Effector memory CD8-positive, alpha-beta T cell (primary cell): ENCODE data around the gene CAMK1.

Experiments
- ATAC-seq: fragments of 150-1000 bp; cut with Tn5 transposase; replicated peaks from 2 replicates; pipeline ENCODE4 v1.10.0; 2021; ENCODE audit warnings: mild to moderate bottlenecking, moderate library complexity
- DNase-seq, 3 experiments: peaks; one replicate each; pipeline ENCODE4 v3.0.0; 2021
- H3K27ac Mint-ChIP-seq, 2 donors: one replicate each; pipeline ENCODE4 v1.8.0; 2022; ENCODE audit warnings: mild to moderate bottlenecking in 2 of 2, mixed read lengths in 2 of 2, moderate library complexity in 2 of 2
- H3K27me3 Mint-ChIP-seq, 2 donors: one replicate each; pipeline ENCODE4 v1.8.0; 2022; ENCODE audit warnings: mixed read lengths in 2 of 2
- H3K36me3 Mint-ChIP-seq: one replicate; pipeline ENCODE4 v1.8.0; 2022; ENCODE audit warnings: mild to moderate bottlenecking, moderate library complexity, mixed read lengths; ENCODE audit not compliant: insufficient read depth
- H3K4me1 Mint-ChIP-seq, 2 donors: one replicate each; pipeline ENCODE4 v1.8.0; 2022; ENCODE audit warnings: low read depth in 2 of 2, mixed read lengths in 2 of 2
- H3K4me3 Mint-ChIP-seq, 2 donors: one replicate each; pipeline ENCODE4 v1.8.0; 2022; ENCODE audit warnings: mild to moderate bottlenecking in 2 of 2, mixed read lengths in 2 of 2, moderate library complexity in 2 of 2
- H3K9me3 Mint-ChIP-seq, 2 donors: one replicate each; pipeline ENCODE4 v1.8.0; 2022; ENCODE audit warnings: mixed read lengths in 2 of 2

Gene CAMK1

GRCh38 chr3:9757427-9757826, 12.3 kb downstream of the CAMK1 start:
- peaks cover 5 to 9% of the 10 kb centered on the region in 2 donors for H3K4me1 Mint-ChIP-seq

DNA sequence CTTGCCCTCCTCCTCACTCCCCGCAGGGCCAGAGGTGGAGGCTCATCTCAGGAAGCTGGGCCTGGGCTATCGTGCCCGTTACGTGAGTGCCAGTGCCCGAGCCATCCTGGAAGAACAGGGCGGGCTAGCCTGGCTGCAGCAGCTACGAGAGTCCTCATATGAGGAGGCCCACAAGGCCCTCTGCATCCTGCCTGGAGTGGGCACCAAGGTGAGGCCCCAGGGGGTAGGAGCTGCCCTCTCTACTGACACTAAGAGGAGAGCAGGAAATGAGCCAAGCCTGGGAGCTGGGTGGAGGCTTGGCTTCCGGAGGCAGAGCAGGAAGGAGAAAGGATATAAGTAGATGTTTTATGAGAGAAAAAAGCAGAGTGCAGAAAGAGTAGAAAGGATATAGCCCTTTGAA, 15.1 kb downstream of the CAMK1 start:
- Mint-ChIP-seq H3K27me3 (no peaks in the 10 kb centered on the region), H3K36me3 (peaks cover 39% of the 10 kb centered on the region), H3K27ac (peak overlapping the region in 1 of 2 donors; percentile 22), H3K4me3 (no peak overlapping the region), H3K9me3 (no peaks in the 10 kb centered on the region), H3K4me1 (peaks cover 26 to 32% of the 10 kb centered on the region in 2 donors)
- ATAC-seq (no peak), DNase-seq (no peak)

More at GRCh38 chr3:9757427-9757826, 12.3 kb downstream of the CAMK1 start:
- no peak overlapping the region for H3K4me3 Mint-ChIP-seq
- H3K27ac Mint-ChIP-seq, result no peak overlapping the region
- H3K27me3 Mint-ChIP-seq, result no peaks in the 10 kb centered on the region
- H3K36me3 Mint-ChIP-seq, result peaks cover 31% of the 10 kb centered on the region
- H3K9me3 Mint-ChIP-seq, result no peaks in the 10 kb centered on the region
- DNase-seq (no peak), ATAC-seq (no peak)

GRCh38 chr3:9750556-9751411, 19.0 kb downstream of the CAMK1 start:
- ATAC-seq (no peak), DNase-seq (no peak)
- Mint-ChIP-seq H3K27ac (peak overlapping the region; percentile 70 to 82), H3K27me3 (no peaks in the 10 kb centered on the region), H3K9me3 (no peaks in the 10 kb centered on the region), H3K4me3 (peak overlapping the region; percentile 78 to 89), H3K4me1 (peaks cover 32 to 39% of the 10 kb centered on the region in 2 donors), H3K36me3 (peaks cover 47% of the 10 kb centered on the region)

GRCh38 chr3:9749645-9750555, 19.8 kb downstream of the CAMK1 start, which contains the start of gene OGG1:
Gene OGG1, plus strand, starts transcription at chr3:9749952. Its CDS starts 335 bp downstream, at chr3:9750287.
- Mint-ChIP-seq H3K27ac (peak within 1 kb of the TSS; percentile 70 to 82), H3K36me3 (peaks cover 50% of the 10 kb centered on the region), H3K4me1 (peaks cover 31 to 39% of the 10 kb centered on the region in 2 donors), H3K9me3 (no peaks in the 10 kb centered on the region), H3K4me3 (peak within 1 kb of the TSS; percentile 78 to 89), H3K27me3 (no peaks in the 10 kb centered on the region)
- peak; percentile 92 to 93 (median 92) for DNase-seq
- ATAC-seq, result peak; percentile 96

- Mint-ChIP-seq H3K4me1 (peaks cover 27 to 32% of the 10 kb centered on the region in 2 donors), H3K36me3 (peaks cover 45% of the 10 kb centered on the region), H3K27ac (peak overlapping the region; percentile 70 to 82), H3K4me3 (peak overlapping the region; percentile 78 to 89), H3K27me3 (no peaks in the 10 kb centered on the region), H3K9me3 (no peaks in the 10 kb centered on the region)
- DNase-seq (peak in 1 of 3 experiments; percentile 16), ATAC-seq (no peak)
These were observed 20.5 kb downstream of the CAMK1 start for GRCh38 chr3:9749296-9749644.

DNA sequence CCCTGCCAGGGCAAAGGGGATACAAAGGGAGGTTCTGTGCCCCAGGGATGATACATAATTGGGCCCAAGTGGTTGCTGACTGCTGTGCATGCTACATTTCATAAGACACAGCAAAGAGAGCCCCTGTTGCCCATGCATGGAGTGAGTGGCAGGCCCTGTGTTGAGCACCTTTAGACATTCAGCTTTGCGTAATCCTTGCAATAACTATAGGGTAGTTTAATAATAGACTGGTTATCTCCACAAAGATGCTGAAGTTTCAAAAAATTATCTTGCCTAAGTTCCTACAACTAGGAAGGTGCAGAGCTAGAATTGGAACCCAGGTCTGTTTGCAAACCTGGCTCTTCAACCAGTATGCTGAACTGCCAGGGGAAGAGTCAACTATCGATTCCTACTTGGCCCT, 21.7 kb downstream of the CAMK1 start:
- H3K27me3 Mint-ChIP-seq, result no peaks in the 10 kb centered on the region
- peaks cover 40% of the 10 kb centered on the region for H3K36me3 Mint-ChIP-seq
- DNase-seq (no peak), ATAC-seq (no peak)
- peaks cover 27 to 30% of the 10 kb centered on the region in 2 donors for H3K4me1 Mint-ChIP-seq
- H3K9me3 Mint-ChIP-seq, result no peaks in the 10 kb centered on the region
- no peak overlapping the region for H3K27ac Mint-ChIP-seq
- H3K4me3 Mint-ChIP-seq, result no peak overlapping the region

- Mint-ChIP-seq H3K4me3 (no peak overlapping the region), H3K4me1 (peaks cover 27 to 30% of the 10 kb centered on the region in 2 donors), H3K27ac (no peak overlapping the region)
These were observed 22.5 kb downstream of the CAMK1 start for GRCh38 chr3:9747267-9747666.

GRCh38 chr3:9746330-9746729, 23.4 kb downstream of the CAMK1 start:
- Mint-ChIP-seq H3K36me3 (peaks cover 49% of the 10 kb centered on the region), H3K4me3 (no peak overlapping the region), H3K9me3 (no peaks in the 10 kb centered on the region), H3K4me1 (peaks cover 19 to 22% of the 10 kb centered on the region in 2 donors), H3K27ac (peak overlapping the region in 1 of 2 donors; percentile 51), H3K27me3 (no peaks in the 10 kb centered on the region)
- ATAC-seq (no peak), DNase-seq (no peak)

More at GRCh38 chr3:9747267-9747666, 22.5 kb downstream of the CAMK1 start:
- DNase-seq (no peak), ATAC-seq (no peak)
- peaks cover 46% of the 10 kb centered on the region for H3K36me3 Mint-ChIP-seq
- H3K27me3 Mint-ChIP-seq, result no peaks in the 10 kb centered on the region
- H3K9me3 Mint-ChIP-seq, result no peaks in the 10 kb centered on the region

DNA sequence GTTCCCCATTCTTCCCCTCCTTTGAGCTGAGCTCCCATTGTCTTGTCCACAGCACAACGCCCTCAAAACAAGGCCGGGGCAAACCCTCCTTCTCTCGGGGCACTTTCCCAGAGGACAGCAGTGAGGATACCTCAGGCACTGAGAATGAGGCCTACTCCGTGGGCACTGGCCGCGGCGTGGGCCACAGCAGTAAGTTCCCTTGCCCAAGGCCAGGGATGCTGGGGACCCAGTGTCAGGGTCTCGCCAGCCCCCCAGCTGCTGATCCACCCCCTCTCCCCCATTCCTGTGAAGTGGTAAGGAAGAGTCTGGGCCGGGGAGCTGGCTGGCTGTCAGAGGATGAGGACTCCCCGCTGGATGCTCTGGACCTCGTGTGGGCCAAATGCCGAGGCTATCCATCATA, 24.2 kb downstream of the CAMK1 start:
- H3K4me3 Mint-ChIP-seq, result no peak overlapping the region
- H3K27ac Mint-ChIP-seq, result peak overlapping the region in 1 of 2 donors; percentile 51
- H3K36me3 Mint-ChIP-seq, result peaks cover 57% of the 10 kb centered on the region
- ATAC-seq (no peak), DNase-seq (no peak)
- H3K27me3 Mint-ChIP-seq, result no peaks in the 10 kb centered on the region
- no peaks in the 10 kb centered on the region for H3K9me3 Mint-ChIP-seq
- peaks cover 11 to 15% of the 10 kb centered on the region in 2 donors for H3K4me1 Mint-ChIP-seq

- Mint-ChIP-seq H3K4me1 (peaks cover 7 to 9% of the 10 kb centered on the region in 2 donors), H3K27me3 (no peaks in the 10 kb centered on the region), H3K9me3 (no peaks in the 10 kb centered on the region), H3K36me3 (peaks cover 51% of the 10 kb centered on the region), H3K27ac (no peak overlapping the region), H3K4me3 (no peak overlapping the region)
- ATAC-seq (no peak), DNase-seq (no peak)
These were observed 25.6 kb downstream of the CAMK1 start for GRCh38 chr3:9744162-9744561.

DNA sequence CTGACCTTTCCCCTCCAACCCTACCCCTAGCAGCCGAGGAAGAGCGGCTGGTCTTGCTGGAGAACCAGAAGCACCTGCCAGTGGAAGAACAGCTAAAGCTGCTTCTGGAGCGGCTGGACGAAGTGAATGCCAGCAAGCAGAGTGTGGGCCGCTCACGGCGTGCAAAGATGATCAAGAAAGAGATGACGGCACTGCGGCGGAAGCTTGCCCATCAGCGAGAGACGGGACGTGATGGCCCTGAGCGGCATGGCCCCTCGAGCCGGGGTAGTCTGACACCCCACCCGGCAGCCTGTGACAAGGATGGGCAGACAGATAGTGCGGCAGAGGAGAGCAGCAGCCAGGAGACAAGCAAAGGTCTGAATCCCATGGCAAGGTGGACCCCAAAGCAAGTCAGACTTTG, 26.2 kb downstream of the CAMK1 start:
- no peak for DNase-seq
- Mint-ChIP-seq H3K36me3 (peaks cover 49% of the 10 kb centered on the region), H3K27ac (no peak overlapping the region), H3K4me3 (no peak overlapping the region), H3K9me3 (no peaks in the 10 kb centered on the region), H3K27me3 (no peaks in the 10 kb centered on the region), H3K4me1 (peaks cover 7 to 8% of the 10 kb centered on the region in 2 donors)
- no peak for ATAC-seq

DNA sequence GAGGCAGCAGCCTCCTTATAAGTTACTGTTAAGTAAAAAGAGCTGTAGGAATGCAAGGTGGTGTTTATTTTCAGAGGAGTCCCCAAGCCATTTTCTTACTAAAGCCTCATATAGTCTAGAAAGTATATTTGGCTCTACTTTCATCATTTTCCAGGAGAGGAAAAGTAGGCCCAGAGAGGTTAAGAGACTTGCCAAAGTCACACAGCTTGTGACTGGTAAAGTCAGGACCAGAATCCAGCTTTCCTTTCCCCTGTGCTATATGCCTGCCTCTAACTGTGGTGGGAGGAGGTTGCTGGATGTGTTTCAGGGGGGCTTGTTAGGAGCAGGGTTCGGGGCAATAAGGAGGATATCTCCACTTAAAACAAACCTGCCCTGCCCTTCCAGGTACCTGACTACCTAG, 27.2 kb downstream of the CAMK1 start:
- ATAC-seq (no peak), DNase-seq (no peak)
- Mint-ChIP-seq H3K9me3 (no peaks in the 10 kb centered on the region), H3K27ac (no peak overlapping the region), H3K27me3 (no peaks in the 10 kb centered on the region), H3K4me1 (peaks cover 7 to 10% of the 10 kb centered on the region in 2 donors), H3K36me3 (peaks cover 51% of the 10 kb centered on the region), H3K4me3 (no peak overlapping the region)

DNA sequence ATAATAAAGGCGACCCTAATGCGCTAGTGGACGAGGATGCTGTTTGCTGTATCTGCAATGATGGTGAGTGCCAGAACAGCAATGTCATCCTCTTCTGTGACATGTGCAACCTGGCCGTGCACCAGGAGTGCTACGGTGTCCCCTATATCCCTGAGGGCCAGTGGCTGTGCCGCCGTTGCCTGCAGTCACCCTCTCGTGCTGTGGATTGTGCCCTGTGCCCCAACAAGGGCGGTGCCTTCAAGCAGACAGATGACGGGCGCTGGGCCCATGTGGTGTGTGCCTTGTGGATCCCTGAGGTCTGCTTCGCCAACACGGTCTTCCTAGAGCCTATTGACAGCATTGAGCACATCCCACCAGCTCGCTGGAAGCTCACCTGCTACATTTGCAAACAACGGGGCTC, 30.6 kb downstream of the CAMK1 start:
- ATAC-seq (no peak), DNase-seq (no peak)
- Mint-ChIP-seq H3K4me3 (no peak overlapping the region), H3K4me1 (peaks cover 19 to 22% of the 10 kb centered on the region in 2 donors), H3K9me3 (no peaks in the 10 kb centered on the region), H3K27ac (no peak overlapping the region), H3K36me3 (peaks cover 61% of the 10 kb centered on the region), H3K27me3 (no peaks in the 10 kb centered on the region)
